ENCODE data around the gene GMEB2.

GMEB2 gene

DNA sequence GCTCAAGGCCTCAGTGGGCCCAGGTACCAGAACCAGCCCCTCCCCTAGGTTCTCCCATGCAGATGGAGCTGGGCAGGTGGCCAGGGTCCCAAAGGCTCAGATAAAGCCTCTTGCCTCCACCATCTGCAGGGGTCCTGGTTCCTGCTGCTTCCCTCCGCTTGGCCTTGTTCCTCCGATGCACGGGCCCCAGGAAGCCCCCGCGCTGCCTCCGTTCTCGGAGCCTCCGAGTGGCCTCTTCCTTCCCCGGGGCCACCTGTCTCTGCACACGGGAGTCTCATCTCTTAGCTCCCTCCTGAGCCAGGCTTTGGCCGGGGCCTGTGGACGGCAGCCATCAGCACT is 87.8 kb downstream of the GMEB2 start:
- peaks cover 8% of the 10 kb centered on the region for H3K27me3 Mint-ChIP-seq
- no peaks in the 10 kb centered on the region for H3K36me3 Mint-ChIP-seq
- peak overlapping the region; percentile 73 for H3K27ac Mint-ChIP-seq
- peaks cover 20% of the 10 kb centered on the region for H3K4me1 Mint-ChIP-seq
- ATAC-seq (ENCODE audit: low read depth): no peak
- H3K9me3 Mint-ChIP-seq: no peaks in the 10 kb centered on the region
- no peak for DNase-seq (ENCODE audit: low spot score in 2 of 2)
- H3K4me3 Mint-ChIP-seq: no peak overlapping the region

DNA sequence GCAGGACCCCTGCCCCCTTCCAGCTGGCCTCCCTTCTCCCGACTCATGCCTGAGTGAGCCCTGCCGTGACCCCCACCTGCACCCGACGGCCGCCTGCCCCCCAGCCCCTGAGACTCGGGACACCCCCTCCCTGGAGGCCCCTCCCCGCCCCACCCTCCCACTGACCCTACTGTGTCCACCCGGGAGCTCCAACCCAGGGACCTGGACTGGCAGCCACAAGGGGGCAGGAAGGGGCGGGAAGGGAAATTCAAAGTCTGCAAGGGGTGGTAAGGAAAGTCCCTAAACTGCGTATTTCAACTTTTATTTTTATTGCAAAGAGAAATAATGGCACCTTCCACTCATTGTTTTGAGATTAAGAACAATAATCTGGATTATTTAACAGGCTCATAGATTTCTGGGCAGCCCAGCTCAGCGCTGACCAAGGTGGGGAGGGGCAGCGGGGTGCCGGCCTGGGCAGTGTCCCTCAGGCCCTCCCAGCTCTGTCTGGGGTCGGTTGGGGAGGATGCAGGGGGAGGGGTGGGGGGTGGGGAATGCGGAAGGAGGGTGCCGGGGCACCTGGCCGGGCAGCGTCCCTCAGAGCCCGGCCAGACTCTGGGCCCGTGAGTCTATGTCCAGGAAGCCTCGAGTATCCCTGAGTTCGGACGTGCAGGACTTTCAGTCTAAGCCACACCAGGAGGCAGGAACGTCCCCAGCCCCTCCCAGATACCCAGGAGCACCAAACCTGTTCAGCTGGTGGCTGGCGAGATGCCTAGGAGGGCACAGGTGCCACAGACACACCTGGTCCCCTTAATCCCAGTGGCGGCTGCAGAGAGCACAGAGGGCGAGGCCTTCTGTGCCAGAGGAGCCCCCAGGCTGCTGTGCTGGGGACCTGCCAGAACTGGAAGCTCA is 88.5 kb downstream of the GMEB2 start:
- Mint-ChIP-seq H3K4me3 (peak overlapping the region; percentile 86), H3K9me3 (no peaks in the 10 kb centered on the region), H3K4me1 (peaks cover 16% of the 10 kb centered on the region), H3K36me3 (no peaks in the 10 kb centered on the region), H3K27ac (peak overlapping the region; percentile 85), H3K27me3 (peaks cover 4% of the 10 kb centered on the region)
- DNase-seq (ENCODE audit: low spot score in 2 of 2) (peak in 1 of 2 donors; percentile 62), ATAC-seq (ENCODE audit: low read depth) (peak; percentile 25)
